HepG2 (cell line): ENCODE data around the gene HOXB6.

Experiments
- DBP ChIP-seq: sonication (generic); formaldehyde crosslinking; IDR thresholded peaks from 2 replicates; pipeline ENCODE4 v1.4.0; 2020; ENCODE audit warnings: missing genetic modification reagents; ENCODE audit errors: not compliant biosample characterization
- EZH2 ChIP-seq: conservative IDR thresholded peaks from 2 replicates; pipeline ENCODE4 v1.6.1; 2012; ENCODE audit warnings: mild to moderate bottlenecking, low read depth, low read length, moderate library complexity
- ZNF24 ChIP-seq: fragments of 450-650 bp; IDR thresholded peaks from 2 replicates; pipeline ENCODE4 v1.6.1; 2017; ENCODE audit warnings: antibody characterized with exemption, mild to moderate bottlenecking
- ZNF331 ChIP-seq: sonication (generic); formaldehyde crosslinking; IDR thresholded peaks from 2 replicates; pipeline ENCODE4 v1.4.0; 2020; ENCODE audit warnings: missing genetic modification reagents

- TF ChIP-seq EZH2 (no peak), ZNF331 (CRISPR knock-in tag) (no peak), DBP (no peak), ZNF24 (no peak)
Measured at GRCh38 chr17:48617471-48618255, 12.9 kb upstream of the HOXB6 start.
